Ecto neural progenitor cell (in vitro differentiated cells): ENCODE measurements around the gene DNAJB4.
A peak's percentile ranks its signal among the peaks of the same experiment; 100 is the strongest.
"Not testable (repeated sequence)": the region's sequence is repeated elsewhere in the genome, so short reads cannot be mapped to it uniquely, and the experiment has no call there.

Experiments used
- DNase-seq: peaks from one replicate; pipeline ENCODE4 v3.0.0-alpha.2; 2018; ENCODE audit warnings: low spot score

The DNAJB4 gene

GRCh38 chr1:77990629-77991204 is 14.0 kb upstream of the DNAJB4 start:
- DNase-seq, result no peak

GRCh38 chr1:77991638-77992037 is 13.1 kb upstream of the DNAJB4 start:
- no peak for DNase-seq

- no peak for DNase-seq
Observed at GRCh38 chr1:77994117-77994705, 10.5 kb upstream of the DNAJB4 start.

- no peak for DNase-seq
Observed at GRCh38 chr1:77996734-77997133, 8.0 kb upstream of the DNAJB4 start.

GRCh38 chr1:78000536-78000935 is 4.2 kb upstream of the DNAJB4 start:
- DNase-seq, result not testable (repeated sequence)

GRCh38 chr1:78003070-78003746 is 1.5 kb upstream of the DNAJB4 start:
- DNase-seq, result no peak

- peak; percentile 66 for DNase-seq
Observed at GRCh38 chr1:78003882-78004718, 639 bp upstream of the DNAJB4 start.

GRCh38 chr1:78005448-78005722 is 646 bp downstream of the DNAJB4 start:
- no peak for DNase-seq

- DNase-seq, result no peak
Observed at GRCh38 chr1:78005755-78006154, 1.0 kb downstream of the DNAJB4 start.

- no peak for DNase-seq
Observed at GRCh38 chr1:78006521-78006920, 1.8 kb downstream of the DNAJB4 start.

GRCh38 chr1:78007677-78008341 is 3.1 kb downstream of the DNAJB4 start:
- no peak for DNase-seq

- DNase-seq, result no peak
Observed at GRCh38 chr1:78009276-78009675, 4.5 kb downstream of the DNAJB4 start.

GRCh38 chr1:78009836-78010235 is 5.1 kb downstream of the DNAJB4 start:
- no peak for DNase-seq

- no peak for DNase-seq
Observed at GRCh38 chr1:78011050-78011449, 6.3 kb downstream of the DNAJB4 start.

GRCh38 chr1:78015148-78015547 is 10.4 kb downstream of the DNAJB4 start:
- no peak for DNase-seq

GRCh38 chr1:78019024-78019423 is 14.3 kb downstream of the DNAJB4 start:
- no peak for DNase-seq

GRCh38 chr1:78021134-78021533 is 16.4 kb downstream of the DNAJB4 start:
- DNase-seq, result not testable (repeated sequence)

GRCh38 chr1:78029793-78030192 is 25.1 kb downstream of the DNAJB4 start:
- DNase-seq, result no peak

GRCh38 chr1:78032996-78033796 is 28.5 kb downstream of the DNAJB4 start:
- DNase-seq, result no peak

- no peak for DNase-seq
Observed at GRCh38 chr1:78033797-78034172, 29.0 kb downstream of the DNAJB4 start.

GRCh38 chr1:78035121-78035520 is 30.4 kb downstream of the DNAJB4 start:
- no peak for DNase-seq

- no peak for DNase-seq
Observed at GRCh38 chr1:78036450-78036849, 31.7 kb downstream of the DNAJB4 start.
